ENCODE data around the gene CTNNA2. TPM values are rescaled to one million over a fixed set of nuclear protein-coding genes. Genes with fewer than 3 reads are reported as not detected.

The CTNNA2 gene
- total RNA-seq, 6 experiments from 2014 or later, result 0.44 TPM; not detected in 5

DNA sequence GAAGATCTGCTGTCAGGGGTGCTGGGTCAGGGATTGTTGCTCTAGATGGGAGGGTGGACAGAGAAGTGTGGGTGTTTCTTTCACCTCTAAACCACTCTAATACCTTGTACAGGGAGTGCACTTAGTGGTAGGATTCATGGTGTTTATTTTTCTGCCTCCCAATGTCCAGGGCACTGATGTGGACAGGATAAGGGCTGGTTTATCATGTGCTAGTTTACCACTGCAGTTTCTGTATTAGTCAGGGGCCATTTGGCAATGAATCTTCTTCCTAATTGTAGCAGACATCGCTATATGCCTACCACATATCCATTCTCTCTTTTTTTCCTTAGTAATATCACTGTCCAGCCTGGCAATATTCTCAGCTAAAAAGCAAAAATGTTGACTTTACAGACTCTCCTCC is 842.0 kb downstream of the CTNNA2 start:
- TF ChIP-seq POLR2A (IDR thresholded peaks at IDR 0.05), result no peak
- TF ChIP-seq, protein P1, sequence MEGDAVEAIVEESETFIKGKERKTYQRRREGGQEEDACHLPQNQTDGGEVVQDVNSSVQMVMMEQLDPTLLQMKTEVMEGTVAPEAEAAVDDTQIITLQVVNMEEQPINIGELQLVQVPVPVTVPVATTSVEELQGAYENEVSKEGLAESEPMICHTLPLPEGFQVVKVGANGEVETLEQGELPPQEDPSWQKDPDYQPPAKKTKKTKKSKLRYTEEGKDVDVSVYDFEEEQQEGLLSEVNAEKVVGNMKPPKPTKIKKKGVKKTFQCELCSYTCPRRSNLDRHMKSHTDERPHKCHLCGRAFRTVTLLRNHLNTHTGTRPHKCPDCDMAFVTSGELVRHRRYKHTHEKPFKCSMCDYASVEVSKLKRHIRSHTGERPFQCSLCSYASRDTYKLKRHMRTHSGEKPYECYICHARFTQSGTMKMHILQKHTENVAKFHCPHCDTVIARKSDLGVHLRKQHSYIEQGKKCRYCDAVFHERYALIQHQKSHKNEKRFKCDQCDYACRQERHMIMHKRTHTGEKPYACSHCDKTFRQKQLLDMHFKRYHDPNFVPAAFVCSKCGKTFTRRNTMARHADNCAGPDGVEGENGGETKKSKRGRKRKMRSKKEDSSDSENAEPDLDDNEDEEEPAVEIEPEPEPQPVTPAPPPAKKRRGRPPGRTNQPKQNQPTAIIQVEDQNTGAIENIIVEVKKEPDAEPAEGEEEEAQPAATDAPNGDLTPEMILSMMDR (IDR thresholded peaks at IDR 0.05), result no peak
- no peaks in the 10 kb centered on the region for H3K9me3 ChIP-seq
- ATAC-seq (no peak), DNase-seq (no peak)
- no peak overlapping the region for H3K27ac ChIP-seq
- no peak overlapping the region for H3K4me3 ChIP-seq
- no peaks in the 10 kb centered on the region for H3K36me3 ChIP-seq
- intact Hi-C loops (cut with DNase I), result no loop called here
- WGBS (ENCODE audit: insufficient coverage, low coverage, low lambda C conversion rate, missing lambda C conversion rate), result 54% methylated on average over 1 of the region's 1 CpG
- no peaks in the 10 kb centered on the region for H3K27me3 ChIP-seq
- H3K4me1 ChIP-seq, result no peaks in the 10 kb centered on the region

DNA sequence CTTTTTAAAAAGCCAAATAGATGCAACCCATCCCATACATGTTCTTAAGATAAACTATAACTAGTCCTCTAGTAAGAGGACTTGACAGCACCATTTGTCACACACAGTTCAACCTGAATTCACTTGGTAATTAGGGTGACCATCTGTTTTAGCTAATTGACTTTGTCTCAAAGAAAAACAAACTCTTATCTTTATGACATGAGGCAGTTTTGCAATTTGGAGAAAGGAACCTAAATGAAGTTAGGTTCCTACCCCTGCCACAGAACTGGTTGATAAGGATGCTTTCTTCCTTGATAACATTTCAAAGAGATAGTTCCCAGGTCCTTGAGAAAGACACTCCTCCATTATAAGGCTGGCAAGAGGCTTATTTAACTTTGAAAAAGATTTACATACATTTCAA is 849.1 kb downstream of the CTNNA2 start:
- Histone ChIP-seq H3K27me3 (no peaks in the 10 kb centered on the region), H3K36me3 (no peaks in the 10 kb centered on the region), H3K4me3 (no peak overlapping the region), H3K4me1 (no peaks in the 10 kb centered on the region), H3K9me3 (no peaks in the 10 kb centered on the region), H3K27ac (no peak overlapping the region)
- DNase-seq (no peak), ATAC-seq (no peak)
- TF ChIP-seq POLR2A (IDR thresholded peaks at IDR 0.05), result no peak
- TF ChIP-seq, protein P1 (IDR thresholded peaks at IDR 0.05), result no peak
- intact Hi-C loops (cut with DNase I), result no loop called here

DNA sequence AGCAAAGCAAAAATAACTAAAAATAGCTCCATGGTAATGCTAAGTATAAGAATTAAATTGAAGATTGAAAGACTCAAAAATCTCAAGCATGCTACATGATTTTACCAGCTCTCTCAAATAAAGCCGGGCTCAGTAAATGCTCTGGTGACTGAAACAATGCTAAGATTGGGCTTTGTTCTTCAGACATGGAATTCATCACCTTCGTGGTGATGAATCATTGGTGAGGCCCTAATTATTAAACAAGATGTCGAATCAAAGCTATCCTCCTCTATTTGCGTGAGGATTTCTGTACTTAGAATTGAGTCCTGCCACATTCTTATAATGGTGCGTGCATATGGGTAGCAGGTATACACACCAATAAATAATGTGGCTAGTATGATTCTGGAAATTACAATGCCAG is 850.5 kb downstream of the CTNNA2 start:
- H3K4me1 ChIP-seq, result no peaks in the 10 kb centered on the region
- intact Hi-C loops (cut with DNase I), result no loop called here
- H3K4me3 ChIP-seq, result no peak overlapping the region
- no peak overlapping the region for H3K27ac ChIP-seq
- TF ChIP-seq, protein P1 (IDR thresholded peaks at IDR 0.05), result no peak
- no peak for TF ChIP-seq POLR2A (IDR thresholded peaks at IDR 0.05)
- H3K36me3 ChIP-seq, result no peaks in the 10 kb centered on the region
- 43% methylated on average over 5 of the region's 5 CpGs for WGBS (ENCODE audit: insufficient coverage, low coverage, low lambda C conversion rate, missing lambda C conversion rate)
- ATAC-seq, result no peak
- H3K27me3 ChIP-seq, result no peaks in the 10 kb centered on the region
- DNase-seq, result no peak
- no peaks in the 10 kb centered on the region for H3K9me3 ChIP-seq

DNA sequence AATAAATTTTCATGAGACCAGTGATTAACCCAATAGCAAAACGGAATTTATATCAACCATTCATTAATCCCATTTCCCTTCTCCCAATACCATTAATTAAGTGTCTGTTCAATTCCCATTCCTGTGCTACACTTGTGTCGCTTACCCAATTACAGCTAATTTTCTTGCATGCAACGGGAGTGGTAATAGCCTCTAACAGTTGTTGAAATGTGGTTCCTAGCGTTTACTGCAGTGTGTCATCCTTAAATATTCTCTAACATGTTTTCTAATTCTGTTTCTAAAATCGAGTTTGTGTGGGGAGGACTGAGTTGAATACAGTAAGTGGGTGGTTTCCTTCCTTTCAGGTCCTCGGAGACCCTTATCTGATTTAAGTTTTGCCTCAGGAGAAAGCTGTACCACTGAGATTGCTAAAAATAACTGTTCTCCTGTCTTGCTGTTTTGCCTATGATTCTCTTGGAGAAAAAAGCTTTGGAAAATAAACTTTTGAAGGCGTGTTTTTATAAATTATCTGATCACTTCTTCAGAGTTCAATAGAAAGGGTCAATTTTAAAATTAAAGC is 851.0 kb downstream of the CTNNA2 start:
- DNase-seq, result no peak

DNA sequence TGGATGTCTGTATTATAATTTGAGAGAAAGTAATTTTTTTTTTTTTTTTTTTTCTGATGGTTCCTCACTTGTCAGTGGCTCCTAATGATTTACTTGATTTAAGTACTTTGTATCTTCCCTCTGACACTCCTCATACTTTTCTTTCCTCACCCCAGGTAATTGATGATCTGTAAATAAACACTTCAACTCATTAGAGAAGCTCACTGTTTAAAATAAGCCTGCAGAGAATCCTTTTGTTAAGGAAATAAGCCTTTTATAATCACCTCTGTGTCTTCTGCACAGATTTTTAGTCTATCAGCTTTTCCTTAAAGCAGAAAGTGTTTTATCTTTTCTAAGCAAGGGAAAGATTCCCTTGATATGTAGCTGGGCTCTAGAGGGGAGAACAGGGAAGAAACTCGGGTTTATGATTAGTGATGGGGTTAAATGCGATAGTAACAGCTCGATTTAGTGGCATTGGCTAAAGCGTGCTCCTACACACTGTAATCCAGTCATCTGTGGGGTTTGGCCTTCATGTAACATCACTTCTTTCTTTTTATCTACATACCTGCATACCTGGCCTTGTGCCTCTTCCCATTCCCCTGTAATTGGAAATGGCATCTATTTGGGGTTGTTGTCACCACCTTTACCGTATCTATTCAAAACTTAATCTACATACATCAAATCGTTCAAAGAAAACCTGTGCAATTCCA is 851.8 kb downstream of the CTNNA2 start:
- intact Hi-C loops (cut with DNase I), result no loop called here
- 16% methylated on average over 5 of the region's 6 CpGs for WGBS (ENCODE audit: insufficient coverage, low coverage, low lambda C conversion rate, missing lambda C conversion rate)
- no peaks in the 10 kb centered on the region for H3K9me3 ChIP-seq
- no peak overlapping the region for H3K4me3 ChIP-seq
- no peak for ATAC-seq
- H3K36me3 ChIP-seq, result no peaks in the 10 kb centered on the region
- no peaks in the 10 kb centered on the region for H3K27me3 ChIP-seq
- no peaks in the 10 kb centered on the region for H3K4me1 ChIP-seq
- no peak for DNase-seq
- TF ChIP-seq, protein P1 (IDR thresholded peaks at IDR 0.05), result no peak
- TF ChIP-seq POLR2A (IDR thresholded peaks at IDR 0.05), result no peak
- no peak overlapping the region for H3K27ac ChIP-seq

More for the DNA sequence above, 851.0 kb downstream of the CTNNA2 start:
- TF ChIP-seq POLR2A (IDR thresholded peaks at IDR 0.05), result no peak
- 11% methylated on average over 7 of the region's 7 CpGs for WGBS (ENCODE audit: insufficient coverage, low coverage, low lambda C conversion rate, missing lambda C conversion rate)
- intact Hi-C loops (cut with DNase I), result no loop called here
- Histone ChIP-seq H3K27me3 (no peaks in the 10 kb centered on the region), H3K27ac (no peak overlapping the region), H3K4me1 (no peaks in the 10 kb centered on the region), H3K9me3 (no peaks in the 10 kb centered on the region), H3K36me3 (no peaks in the 10 kb centered on the region), H3K4me3 (no peak overlapping the region)
- ATAC-seq, result no peak

Measured in right lobe of liver (tissue), 6 donors.